Measurements from ENCODE around the gene SDR9C7. TPM values are rescaled to one million over a fixed set of nuclear protein-coding genes. Genes with fewer than 3 reads are reported as not detected.

SDR9C7 gene
- not detected in 2 replicates for total RNA-seq

DNA sequence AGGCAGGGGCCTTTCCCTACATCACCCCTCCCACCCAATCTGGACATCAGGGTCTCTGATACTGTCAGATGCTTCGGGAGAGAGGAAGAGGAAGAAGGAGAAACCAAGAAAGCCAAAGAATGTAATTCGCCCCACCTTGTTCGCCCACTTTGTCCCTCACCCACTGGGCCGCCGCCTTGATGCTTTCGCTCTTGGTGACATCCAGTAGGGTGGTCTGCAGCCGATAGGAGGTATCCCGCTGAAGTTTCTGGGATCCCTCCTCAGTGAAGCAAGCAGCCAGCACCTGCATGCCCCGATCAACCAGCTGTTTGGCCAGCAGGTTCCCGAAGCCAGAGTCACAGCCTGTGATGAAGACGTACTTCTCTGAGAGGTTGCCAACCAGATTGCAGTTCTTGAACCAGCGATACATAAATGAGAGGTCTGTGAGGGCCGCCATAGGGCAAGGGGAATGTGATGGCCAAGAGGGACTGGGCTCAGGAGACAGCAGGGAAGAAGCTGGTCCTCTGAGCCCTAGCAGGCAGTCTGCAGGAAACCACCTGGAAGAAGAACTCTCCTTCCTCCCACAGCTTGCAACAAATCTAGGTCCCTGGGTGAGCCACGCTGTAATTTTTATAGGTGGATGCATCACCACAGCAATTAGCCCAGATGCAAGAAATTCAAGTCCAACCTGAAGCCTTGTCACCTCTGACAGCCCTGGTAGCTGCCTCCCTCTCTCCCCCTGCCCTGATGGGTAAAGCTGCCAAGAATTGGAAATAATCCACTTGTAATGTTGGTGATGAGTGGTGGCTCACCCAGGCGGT is at the start of gene SDR9C7:
Gene SDR9C7 (minus strand): TSS at position 583 of the 800 bp plus-strand sequence. CDS start 147 bp downstream, at position 436.

DNA sequence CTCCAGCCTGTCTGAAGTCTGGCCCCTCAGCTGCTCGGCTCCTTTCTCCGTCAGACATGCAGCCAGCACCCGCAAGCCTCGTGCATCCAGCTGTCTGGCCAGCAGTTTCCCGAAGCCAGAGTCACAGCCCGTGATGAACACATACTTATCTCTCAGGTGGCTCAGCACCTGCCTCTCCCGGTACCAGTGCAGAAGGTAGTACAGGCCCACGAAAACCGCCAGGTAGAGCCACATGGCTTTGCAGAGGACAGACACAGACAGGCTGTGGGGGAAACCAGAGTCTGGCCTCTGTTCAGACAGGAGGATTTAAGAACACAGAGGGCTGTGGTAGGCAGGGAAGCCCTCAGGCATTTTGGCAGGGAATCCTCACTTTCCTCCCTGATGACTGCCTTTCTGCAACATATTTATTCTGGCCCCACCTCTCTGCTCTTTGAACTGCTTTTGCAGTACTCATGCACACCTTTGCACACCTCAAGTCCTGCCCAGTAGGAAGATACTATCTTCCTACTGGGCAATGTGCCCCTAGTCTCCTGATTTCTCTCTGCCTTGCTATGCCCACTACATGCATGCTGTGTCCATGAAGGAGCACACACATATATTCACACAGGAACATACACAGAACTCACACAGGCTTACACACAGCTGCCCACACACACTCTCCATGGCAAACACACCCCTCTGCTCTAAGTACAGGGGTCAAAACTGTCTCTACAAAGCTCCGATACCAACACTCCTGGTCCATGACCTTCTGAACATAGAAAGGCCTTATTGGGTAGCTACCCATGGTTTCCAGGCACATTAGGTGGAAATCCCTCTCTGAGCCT is 23.2 kb upstream of the SDR9C7 start, which contains the start of gene RDH16:
Gene RDH16 (minus strand): TSS at position 380 of the 824 bp plus-strand sequence. CDS start 146 bp downstream, at position 234.

Other genes starting within 250 kb of the SDR9C7 start
- 66.7 and 85.9 TPM in 2 replicates for gene PTGES3, start 246.1 kb downstream of the SDR9C7 start, total RNA-seq
- gene NACA, start 209.1 kb downstream of the SDR9C7 start, total RNA-seq: 1,320 and 1,684 TPM in 2 replicates
- 4.8 and 9.0 TPM in 2 replicates for gene PRIM1, start 182.1 kb downstream of the SDR9C7 start, total RNA-seq
- gene HSD17B6, start 171.1 kb downstream of the SDR9C7 start, total RNA-seq: under 0.01 TPM in 1 of 2 replicates, not detected in the other
- gene RDH16, start 23.2 kb upstream of the SDR9C7 start, total RNA-seq: 0.64 and 0.96 TPM in 2 replicates
- 5.5 and 6.4 TPM in 2 replicates for gene ZBTB39, start 72.1 kb upstream of the SDR9C7 start, total RNA-seq
- gene TAC3, start 82.1 kb upstream of the SDR9C7 start, total RNA-seq: not detected in 2 replicates
- gene MYO1A, start 115.7 kb upstream of the SDR9C7 start, total RNA-seq: under 0.01 TPM in 2 replicates
- 5.1 and 5.3 TPM in 2 replicates for gene NEMP1, start 144.4 kb upstream of the SDR9C7 start, total RNA-seq
- gene NAB2, start 154.7 kb upstream of the SDR9C7 start, total RNA-seq: 40.9 and 60.0 TPM in 2 replicates
- 49.7 and 76.9 TPM in 2 replicates for gene STAT6, start 177.0 kb upstream of the SDR9C7 start, total RNA-seq
- gene LRP1, start 194.1 kb upstream of the SDR9C7 start, total RNA-seq: 44.5 and 48.4 TPM in 2 replicates
- not detected in 2 replicates for gene LRP1-AS, start 213.2 kb upstream of the SDR9C7 start, total RNA-seq

Measured in tracheal epithelial cell (primary cell).